Thyroid gland (tissue), 4 donors: ENCODE results near the gene CDH26.

Source experiments
- POLR2A ChIP-seq, 2 donors: fragments of 450-650 bp; IDR thresholded peaks; one replicate each; pipeline ENCODE4 v1.6.1; 2017; ENCODE audit warnings: antibody characterized with exemption in 2 of 2, mild to moderate bottlenecking in 2 of 2, moderate library complexity in 1 of 2
- TF ChIP-seq, protein P1 (sequence below), 6 experiments: fragments of 200-600 bp in 3 of 6; fragments of 450-650 bp in 3 of 6; sonication (generic) in 3 of 6; IDR thresholded peaks; one replicate each; pipeline ENCODE4 v1.5.1; 2016 to 2019; ENCODE audit warnings: antibody characterized with exemption in 6 of 6, mild to moderate bottlenecking in 2 of 6, inconsistent platforms in 1 of 6, moderate library complexity in 1 of 6

DNA sequence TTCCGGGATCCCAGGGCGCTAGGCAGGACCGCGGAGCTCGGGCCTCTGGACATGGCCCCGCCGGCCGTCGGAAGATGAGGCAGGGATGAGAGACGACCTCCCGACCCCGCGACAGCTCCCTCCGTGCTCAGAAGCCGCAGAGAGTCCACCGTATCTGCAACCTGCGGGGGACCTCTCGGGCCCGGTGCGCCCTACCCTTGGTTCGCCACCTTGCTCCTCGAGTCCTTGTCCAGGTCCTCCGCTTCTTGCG lies 18.4 kb upstream of the CDH26 start:
- TF ChIP-seq POLR2A (IDR thresholded peaks at IDR 0.05), result no peak
- TF ChIP-seq, protein P1, sequence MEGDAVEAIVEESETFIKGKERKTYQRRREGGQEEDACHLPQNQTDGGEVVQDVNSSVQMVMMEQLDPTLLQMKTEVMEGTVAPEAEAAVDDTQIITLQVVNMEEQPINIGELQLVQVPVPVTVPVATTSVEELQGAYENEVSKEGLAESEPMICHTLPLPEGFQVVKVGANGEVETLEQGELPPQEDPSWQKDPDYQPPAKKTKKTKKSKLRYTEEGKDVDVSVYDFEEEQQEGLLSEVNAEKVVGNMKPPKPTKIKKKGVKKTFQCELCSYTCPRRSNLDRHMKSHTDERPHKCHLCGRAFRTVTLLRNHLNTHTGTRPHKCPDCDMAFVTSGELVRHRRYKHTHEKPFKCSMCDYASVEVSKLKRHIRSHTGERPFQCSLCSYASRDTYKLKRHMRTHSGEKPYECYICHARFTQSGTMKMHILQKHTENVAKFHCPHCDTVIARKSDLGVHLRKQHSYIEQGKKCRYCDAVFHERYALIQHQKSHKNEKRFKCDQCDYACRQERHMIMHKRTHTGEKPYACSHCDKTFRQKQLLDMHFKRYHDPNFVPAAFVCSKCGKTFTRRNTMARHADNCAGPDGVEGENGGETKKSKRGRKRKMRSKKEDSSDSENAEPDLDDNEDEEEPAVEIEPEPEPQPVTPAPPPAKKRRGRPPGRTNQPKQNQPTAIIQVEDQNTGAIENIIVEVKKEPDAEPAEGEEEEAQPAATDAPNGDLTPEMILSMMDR (IDR thresholded peaks at IDR 0.05), result no peak
